Neuronal stem cell (in vitro differentiated cells): ENCODE measurements around the gene SIRPA.

ENCODE experiments used
- DNase-seq: peaks from one replicate; pipeline ENCODE4 v3.0.0-alpha.2; 2013; ENCODE audit warnings: low spot score
- H2AFZ ChIP-seq: one replicate; pipeline ENCODE4 v1.6.1; 2013; ENCODE audit warnings: mild to moderate bottlenecking, low read length, inconsistent platforms
- H2AK5ac ChIP-seq: 2 replicates; pipeline ENCODE4 v1.6.1; 2013; ENCODE audit warnings: low read depth, mild to moderate bottlenecking, inconsistent platforms, low read length, moderate library complexity, mixed read lengths
- H2BK120ac ChIP-seq: 2 replicates; pipeline ENCODE4 v1.6.1; 2013; ENCODE audit warnings: low read depth, mild to moderate bottlenecking, inconsistent platforms, low read length, moderate library complexity, mixed read lengths
- H2BK12ac ChIP-seq: one replicate; pipeline ENCODE4 v1.6.1; 2013; ENCODE audit warnings: low read length, inconsistent platforms
- H2BK15ac ChIP-seq: 2 replicates; pipeline ENCODE4 v1.6.1; 2013; ENCODE audit warnings: mild to moderate bottlenecking, low read length, inconsistent platforms, mixed read lengths
- H2BK5ac ChIP-seq: one replicate; pipeline ENCODE4 v1.6.1; 2013; ENCODE audit warnings: inconsistent platforms, mild to moderate bottlenecking, low read length, moderate library complexity
- H3K14ac ChIP-seq: one replicate; pipeline ENCODE4 v1.6.1; 2013; ENCODE audit warnings: low read length, inconsistent platforms
- H3K18ac ChIP-seq: 2 replicates; pipeline ENCODE4 v1.6.1; 2013; ENCODE audit warnings: low read length, inconsistent platforms
- H3K23ac ChIP-seq: 2 replicates; pipeline ENCODE4 v1.6.1; 2013; ENCODE audit warnings: low read depth, mild to moderate bottlenecking, mixed read lengths, low read length, inconsistent platforms; ENCODE audit not compliant: poor library complexity
- H3K27ac ChIP-seq: replicated peaks from 3 replicates; pipeline ENCODE4 v1.5.1; 2013; ENCODE audit warnings: low read length, inconsistent platforms
- H3K27me3 ChIP-seq, 3 experiments: 2 replicates each; pipeline ENCODE4 v1.6.1; 2013; ENCODE audit warnings: low read length in 3 of 3, mild to moderate bottlenecking in 2 of 3, inconsistent platforms in 1 of 3, low read depth in 1 of 3, mixed read lengths in 1 of 3, moderate library complexity in 1 of 3; ENCODE audit not compliant: control insufficient read depth in 3 of 3, insufficient read depth in 3 of 3
- H3K36me3 ChIP-seq, 2 donors: replicated peaks in 1 of 2; 2 replicates each; pipeline ENCODE4 v1.6.1; 2013; ENCODE audit warnings: low read length in 2 of 2; ENCODE audit not compliant: control insufficient read depth in 2 of 2, insufficient read depth in 2 of 2
- H3K4ac ChIP-seq: 2 replicates; pipeline ENCODE4 v1.6.1; 2013; ENCODE audit warnings: inconsistent platforms, mild to moderate bottlenecking, low read length, moderate library complexity
- H3K4me1 ChIP-seq, 2 donors: 1 replicate in 1 of 2; 2 replicates in 1 of 2; pipeline ENCODE4 v1.6.1; 2013; ENCODE audit warnings: low read length in 2 of 2, low read depth in 1 of 2; ENCODE audit not compliant: control insufficient read depth in 2 of 2, insufficient read depth in 1 of 2
- H3K4me2 ChIP-seq: one replicate; pipeline ENCODE4 v1.6.1; 2013; ENCODE audit warnings: mild to moderate bottlenecking, low read length, inconsistent platforms; ENCODE audit not compliant: insufficient read depth, poor library complexity, severe bottlenecking
- H3K4me3 ChIP-seq, 2 donors: 2 replicates each; pipeline ENCODE4 v1.5.1; 2013; ENCODE audit warnings: low read length in 2 of 2, mild to moderate bottlenecking in 2 of 2, inconsistent platforms in 1 of 2, moderate library complexity in 1 of 2
- H3K79me1 ChIP-seq: one replicate; pipeline ENCODE4 v1.6.1; 2013; ENCODE audit warnings: low read depth, mild to moderate bottlenecking, inconsistent platforms, low read length, moderate library complexity
- H3K9ac ChIP-seq: one replicate; pipeline ENCODE4 v1.6.1; 2013; ENCODE audit warnings: mild to moderate bottlenecking, low read depth, low read length, inconsistent platforms; ENCODE audit not compliant: poor library complexity
- H3K9me3 ChIP-seq, 2 donors: replicated peaks in 1 of 2; 2 replicates each; pipeline versions ENCODE3 to v1.6.1; 2013; ENCODE audit warnings: low read length in 2 of 2, mild to moderate bottlenecking in 2 of 2, inconsistent platforms in 1 of 2, low read depth in 1 of 2, mixed read lengths in 1 of 2, moderate library complexity in 1 of 2; ENCODE audit not compliant: control insufficient read depth in 2 of 2, insufficient read depth in 1 of 2
- H4K8ac ChIP-seq: one replicate; pipeline ENCODE4 v1.6.1; 2013; ENCODE audit warnings: low read depth, mild to moderate bottlenecking, inconsistent platforms, low read length, moderate library complexity
- H4K91ac ChIP-seq: one replicate; pipeline ENCODE4 v1.6.1; 2013; ENCODE audit warnings: low read length, low read depth, mild to moderate bottlenecking, inconsistent platforms; ENCODE audit not compliant: poor library complexity
- WGBS, 2 donors: extraction: QIAGEN DNeasy Blood & Tissue Kit; methylation state at CpG; one replicate each; pipeline ENCODE4 v1.1.7; 2013; ENCODE audit warnings: missing lambda C conversion rate in 2 of 2, mixed read lengths in 1 of 2; ENCODE audit not compliant: insufficient read length in 2 of 2, insufficient replicate concordance in 1 of 2; ENCODE audit errors: extremely low coverage in 2 of 2; 5-methylcytosine and 5-hydroxymethylcytosine counted together

The SIRPA gene

GRCh38 chr20:1971893-1972586 is 76.8 kb downstream of the SIRPA start:
- Histone ChIP-seq H2AFZ (no peak overlapping the region), H2BK12ac (no peak overlapping the region), H4K91ac (no peak overlapping the region), H3K36me3 (no peaks in the 10 kb centered on the region), H2BK5ac (no peak overlapping the region), H3K27ac (no peak overlapping the region), H2BK15ac (no peak overlapping the region), H3K4me3 (no peak overlapping the region), H3K4ac (no peak overlapping the region), H3K9me3 (peaks cover 0 to 2% of the 10 kb centered on the region in 2 donors), H3K4me2 (no peak overlapping the region), H4K8ac (no peak overlapping the region), H2AK5ac (no peak overlapping the region), H3K9ac (no peak overlapping the region), H3K18ac (no peak overlapping the region), H3K27me3 (peaks cover 0 to 54% (median 0%) of the 10 kb centered on the region in 3 experiments), H3K23ac (no peak overlapping the region), H3K14ac (no peak overlapping the region), H3K79me1 (no peaks in the 10 kb centered on the region), H2BK120ac (no peak overlapping the region), H3K4me1 (peaks cover 0 to 24% of the 10 kb centered on the region in 2 donors)
- DNase-seq, result no peak
- no CpG with 5 or more reads among the region's 5 CpGs for WGBS, 2 donors

DNA sequence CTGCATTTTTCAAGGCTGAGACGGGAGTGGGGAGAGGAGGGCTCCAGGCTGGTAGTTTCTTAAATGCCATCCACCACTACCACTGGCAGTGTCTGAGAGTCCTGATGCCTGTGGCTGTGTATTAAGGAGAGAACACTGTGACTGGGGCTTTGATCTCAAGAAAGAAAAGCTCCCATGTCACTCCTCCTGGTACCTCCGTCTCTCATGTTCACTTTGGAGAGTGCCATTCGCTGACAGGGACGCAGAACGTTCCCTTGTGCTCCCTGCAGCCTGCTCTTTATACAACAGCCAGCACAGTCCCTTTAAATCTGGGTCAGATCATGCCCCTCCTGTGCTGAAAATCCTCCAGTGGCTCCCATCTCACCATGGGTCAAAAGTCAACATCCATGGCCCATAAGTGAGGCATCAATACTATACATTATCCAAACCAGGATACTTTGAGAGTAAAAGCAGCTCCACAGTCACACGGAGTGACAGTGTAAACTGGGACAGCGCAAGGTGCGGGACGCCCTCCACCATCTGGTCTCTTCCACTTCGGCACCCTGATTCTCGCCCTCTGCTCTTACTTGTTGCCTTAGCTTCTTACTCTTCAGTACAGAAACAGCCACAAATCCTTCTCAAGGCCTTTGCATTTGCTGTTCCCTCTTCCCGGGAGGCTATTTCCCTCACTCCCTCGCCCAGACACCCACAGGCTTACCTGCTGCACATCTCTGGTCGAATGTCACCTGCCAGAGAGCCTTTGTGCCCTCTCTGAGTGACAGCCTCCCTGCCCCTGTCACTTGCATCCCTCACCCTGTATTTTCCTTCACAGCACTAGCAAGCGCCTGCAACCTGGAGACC is 78.6 kb downstream of the SIRPA start:
- Histone ChIP-seq H2AK5ac (no peak overlapping the region), H3K27me3 (peaks cover 0 to 37% (median 0%) of the 10 kb centered on the region in 3 experiments), H2AFZ (no peak overlapping the region), H2BK120ac (no peak overlapping the region), H3K4me3 (no peak overlapping the region), H4K91ac (no peak overlapping the region), H3K14ac (no peak overlapping the region), H4K8ac (no peak overlapping the region), H3K4me1 (peaks cover 0 to 24% of the 10 kb centered on the region in 2 donors), H3K4ac (no peak overlapping the region), H2BK15ac (no peak overlapping the region), H3K79me1 (no peaks in the 10 kb centered on the region), H2BK12ac (no peak overlapping the region), H3K18ac (peak overlapping the region; percentile 15), H3K23ac (no peak overlapping the region), H3K27ac (no peak overlapping the region), H3K36me3 (no peaks in the 10 kb centered on the region), H2BK5ac (no peak overlapping the region), H3K4me2 (no peak overlapping the region), H3K9me3 (no peaks in the 10 kb centered on the region), H3K9ac (no peak overlapping the region)
- no CpG with 5 or more reads among the region's 15 CpGs for WGBS, 2 donors
- no peak for DNase-seq

GRCh38 chr20:1975291-1975690 is 80.1 kb downstream of the SIRPA start:
- H2BK12ac ChIP-seq, result no peak overlapping the region
- no peak overlapping the region for H2BK120ac ChIP-seq
- no peak overlapping the region for H3K18ac ChIP-seq
- H2BK15ac ChIP-seq, result no peak overlapping the region
- no peak overlapping the region for H3K27ac ChIP-seq
- no peak overlapping the region for H2AK5ac ChIP-seq
- H3K14ac ChIP-seq, result no peak overlapping the region
- H4K8ac ChIP-seq, result no peak overlapping the region
- H3K4ac ChIP-seq, result no peak overlapping the region
- no peaks in the 10 kb centered on the region for H3K79me1 ChIP-seq
- no CpG with 5 or more reads among the region's 11 CpGs for WGBS, 2 donors
- H3K27me3 ChIP-seq, result peaks cover 0 to 42% (median 0%) of the 10 kb centered on the region in 3 experiments
- H3K4me2 ChIP-seq, result no peak overlapping the region
- no peak for DNase-seq
- H3K9me3 ChIP-seq, result no peaks in the 10 kb centered on the region
- no peak overlapping the region for H2BK5ac ChIP-seq
- no peak overlapping the region for H3K4me3 ChIP-seq
- no peak overlapping the region for H3K9ac ChIP-seq
- H4K91ac ChIP-seq, result no peak overlapping the region
- no peak overlapping the region for H3K23ac ChIP-seq
- no peaks in the 10 kb centered on the region for H3K36me3 ChIP-seq
- H2AFZ ChIP-seq, result no peak overlapping the region
- peaks cover 0 to 24% of the 10 kb centered on the region in 2 donors for H3K4me1 ChIP-seq

GRCh38 chr20:1979106-1979778 is 84.0 kb downstream of the SIRPA start:
- Histone ChIP-seq H3K79me1 (no peaks in the 10 kb centered on the region), H3K36me3 (no peaks in the 10 kb centered on the region), H3K23ac (no peak overlapping the region), H3K9ac (no peak overlapping the region), H2AFZ (no peak overlapping the region), H3K4me3 (no peak overlapping the region), H3K27ac (no peak overlapping the region), H2BK12ac (no peak overlapping the region), H3K27me3 (peaks cover 0 to 22% (median 0%) of the 10 kb centered on the region in 3 experiments), H2AK5ac (no peak overlapping the region), H3K14ac (no peak overlapping the region), H4K91ac (no peak overlapping the region), H3K9me3 (no peaks in the 10 kb centered on the region), H2BK15ac (no peak overlapping the region), H3K4ac (no peak overlapping the region), H3K18ac (no peak overlapping the region), H3K4me1 (peaks cover 0 to 12% of the 10 kb centered on the region in 2 donors), H2BK5ac (no peak overlapping the region), H2BK120ac (no peak overlapping the region), H4K8ac (no peak overlapping the region), H3K4me2 (no peak overlapping the region)
- DNase-seq, result no peak
- no CpG with 5 or more reads among the region's 3 CpGs for WGBS, 2 donors
